GM18861 (cell line): ENCODE results near the gene MBNL1.
A peak's percentile ranks its signal among the peaks of the same experiment; 100 is the strongest.
"Not testable (repeated sequence)": the region's sequence is repeated elsewhere in the genome, so short reads cannot be mapped to it uniquely, and the experiment has no call there.

Experiments used
- ATAC-seq: cut with Tn5 transposase; IDR thresholded peaks from one replicate; pipeline ENCODE4 v1.9.1; 2021; ENCODE audit not compliant: unreplicated experiment

MBNL1 gene

GRCh38 chr3:152438181-152438580 is 169.5 kb downstream of the MBNL1 start:
- ATAC-seq, result no peak

GRCh38 chr3:152438706-152439105 is 170.0 kb downstream of the MBNL1 start:
- ATAC-seq, result no peak

GRCh38 chr3:152440243-152440642 is 171.5 kb downstream of the MBNL1 start:
- not testable (repeated sequence) for ATAC-seq

GRCh38 chr3:152443212-152444023 is 174.7 kb downstream of the MBNL1 start:
- peak; percentile 42 for ATAC-seq

GRCh38 chr3:152444029-152444641 is 175.4 kb downstream of the MBNL1 start:
- ATAC-seq, result peak; percentile 39

GRCh38 chr3:152445212-152445611 is 176.5 kb downstream of the MBNL1 start:
- no peak for ATAC-seq

GRCh38 chr3:152446495-152446894 is 177.8 kb downstream of the MBNL1 start:
- no peak for ATAC-seq

GRCh38 chr3:152447511-152447910 is 178.8 kb downstream of the MBNL1 start:
- ATAC-seq, result no peak

- no peak for ATAC-seq
Measured at GRCh38 chr3:152448091-152448490, 179.4 kb downstream of the MBNL1 start.

GRCh38 chr3:152452318-152452717 is 183.6 kb downstream of the MBNL1 start:
- no peak for ATAC-seq

- no peak for ATAC-seq
Measured at GRCh38 chr3:152454076-152454875, 185.5 kb downstream of the MBNL1 start.

- no peak for ATAC-seq
Measured at GRCh38 chr3:152455989-152456388, 187.3 kb downstream of the MBNL1 start.

- ATAC-seq, result no peak
Measured at GRCh38 chr3:152457500-152458375, 189.0 kb downstream of the MBNL1 start.

- no peak for ATAC-seq
Measured at GRCh38 chr3:152458376-152459117, 189.8 kb downstream of the MBNL1 start.

- no peak for ATAC-seq
Measured at GRCh38 chr3:152459118-152459515, 190.4 kb downstream of the MBNL1 start.

GRCh38 chr3:152459572-152459971 is 190.8 kb downstream of the MBNL1 start:
- no peak for ATAC-seq

- ATAC-seq, result no peak
Measured at GRCh38 chr3:152460936-152461335, 192.2 kb downstream of the MBNL1 start.

- no peak for ATAC-seq
Measured at GRCh38 chr3:152461460-152461859, 192.7 kb downstream of the MBNL1 start.

GRCh38 chr3:152466784-152467183 is 198.1 kb downstream of the MBNL1 start:
- no peak for ATAC-seq
